GM12878 (cell line): ENCODE measurements around the gene FIBIN. TPM values are rescaled to one million over a fixed set of nuclear protein-coding genes. Genes with fewer than 3 reads are reported as not detected.

ENCODE experiments used
- polyA plus RNA-seq, 11 experiments: library from polyadenylated mRNA; depleted of rRNA in 4 of 11; unstranded in 6 of 11; stranded (reverse) in 5 of 11; fragments of >200 nt; fragmentation: Nextera tagmentation in 4 of 11; fragmentation: Illumina TruSeq in 1 of 11; extraction: Ambion mirVana in 4 of 11; extraction: Trizol in 1 of 11; gene quantifications; 1 replicate in 1 of 11; 2 replicates in 10 of 11; pipeline versions ENCODE4 v1.2.1 to v1.2.3, GENCODE V29; 2011 to 2016; ENCODE audit warnings: inconsistent platforms in 2 of 11, missing spikeins in 2 of 11, low read depth in 1 of 11
- total RNA-seq, 4 experiments: library from RNA; depleted of rRNA in 3 of 4; stranded (reverse); fragments of >200 nt in 3 of 4; fragmentation: Illumina TruSeq in 1 of 4; extraction: Trizol in 1 of 4; gene quantifications; 2 replicates each; pipeline versions ENCODE4 v1.2.1 to v1.2.3, GENCODE V29; 2013 to 2021

Gene FIBIN
- total and polyA plus RNA-seq, 10 of the 15 experiments (the other 5 are each of a cell fraction or from before 2014, with no cell fraction given): not detected

Other genes starting within 250 kb of the FIBIN start
- gene BBOX1, start 46.7 kb downstream of the FIBIN start, total RNA-seq (2014; rRNA removed): not detected in 2 replicates
- gene BBOX1, start 46.7 kb downstream of the FIBIN start, total RNA-seq (2014; rRNA removed; fragmentation: Illumina TruSeq; extraction: Trizol): not detected in 2 replicates
- not detected in 2 replicates for gene BBOX1, start 46.7 kb downstream of the FIBIN start, total RNA-seq (2021)
- 3.5 and 5.7 TPM in 2 replicates for gene BBOX1, start 46.7 kb downstream of the FIBIN start, polyA plus RNA-seq (2011; rRNA removed)
- gene BBOX1, start 46.7 kb downstream of the FIBIN start, polyA plus RNA-seq (2014; fragmentation: Illumina TruSeq; extraction: Trizol): not detected in 2 replicates
- gene BBOX1, start 46.7 kb downstream of the FIBIN start, polyA plus RNA-seq (2014; fragmentation: Nextera tagmentation; extraction: Ambion mirVana): not detected
- gene BBOX1, start 46.7 kb downstream of the FIBIN start, polyA plus RNA-seq (2014; rRNA removed): not detected in 2 replicates
- not detected for gene BBOX1, start 46.7 kb downstream of the FIBIN start, polyA plus RNA-seq (2016; fragmentation: Nextera tagmentation; extraction: Ambion mirVana)